ENCODE measurements around the gene CCDC88A.

DNA sequence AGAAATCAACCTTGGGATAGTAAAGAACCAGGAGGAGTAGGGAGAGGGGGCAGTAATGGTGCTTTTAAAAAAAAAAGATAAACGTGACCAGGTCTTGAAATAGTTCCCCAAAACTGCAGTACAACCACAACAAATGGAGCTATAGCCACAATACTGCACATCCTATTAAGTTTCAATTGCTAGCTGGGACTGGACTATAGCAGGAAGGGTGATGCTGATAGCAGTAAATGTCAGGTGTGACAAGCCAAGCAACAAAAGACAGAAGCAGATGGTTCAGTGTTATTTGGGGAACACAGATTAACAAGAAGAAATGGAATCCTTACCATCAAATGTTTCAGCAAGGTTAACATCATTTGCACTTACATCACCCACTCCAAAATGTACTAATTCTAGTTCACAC, 177.0 kb downstream of the CCDC88A start:
- TF ChIP-seq, protein P1, sequence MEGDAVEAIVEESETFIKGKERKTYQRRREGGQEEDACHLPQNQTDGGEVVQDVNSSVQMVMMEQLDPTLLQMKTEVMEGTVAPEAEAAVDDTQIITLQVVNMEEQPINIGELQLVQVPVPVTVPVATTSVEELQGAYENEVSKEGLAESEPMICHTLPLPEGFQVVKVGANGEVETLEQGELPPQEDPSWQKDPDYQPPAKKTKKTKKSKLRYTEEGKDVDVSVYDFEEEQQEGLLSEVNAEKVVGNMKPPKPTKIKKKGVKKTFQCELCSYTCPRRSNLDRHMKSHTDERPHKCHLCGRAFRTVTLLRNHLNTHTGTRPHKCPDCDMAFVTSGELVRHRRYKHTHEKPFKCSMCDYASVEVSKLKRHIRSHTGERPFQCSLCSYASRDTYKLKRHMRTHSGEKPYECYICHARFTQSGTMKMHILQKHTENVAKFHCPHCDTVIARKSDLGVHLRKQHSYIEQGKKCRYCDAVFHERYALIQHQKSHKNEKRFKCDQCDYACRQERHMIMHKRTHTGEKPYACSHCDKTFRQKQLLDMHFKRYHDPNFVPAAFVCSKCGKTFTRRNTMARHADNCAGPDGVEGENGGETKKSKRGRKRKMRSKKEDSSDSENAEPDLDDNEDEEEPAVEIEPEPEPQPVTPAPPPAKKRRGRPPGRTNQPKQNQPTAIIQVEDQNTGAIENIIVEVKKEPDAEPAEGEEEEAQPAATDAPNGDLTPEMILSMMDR (conservative IDR thresholded peaks at IDR 0.05 in 1 of 2, IDR thresholded peaks at IDR 0.05 in 1 of 2; ENCODE audit: extremely low read depth in 1 of 2, insufficient read depth in 1 of 2, low read depth in 1 of 2, low read length in 2 of 2): no peak
- no peak for TF ChIP-seq EZH2 (IDR thresholded peaks at IDR 0.05; ENCODE audit: borderline replicate concordance, low read length)
